AG04450 (cell line): ENCODE results near the gene BRICD5. TPM values are rescaled to one million over a fixed set of nuclear protein-coding genes. Genes with fewer than 3 reads are reported as not detected.

Source experiments
- CTCF ChIA-PET: fragments of 300-600, 350-600 bp; formaldehyde crosslinking; extraction: SDS; loops from one replicate; lab custom pipeline; 2022; ENCODE audit warnings: antibody characterized with exemption, inconsistent platforms; lab: Charles Lee
- POLR2A ChIA-PET: fragments of 350-600 bp; formaldehyde crosslinking; extraction: SDS; loops from one replicate; lab custom pipeline; 2021; ENCODE audit warnings: antibody characterized with exemption, inconsistent platforms; lab: Yijun Ruan, JAX
- DNase-seq: peaks from one replicate; pipeline ENCODE4 v3.0.0-alpha.2; 2011; ENCODE audit warnings: low read depth, low spot score
- H3K27ac ChIP-seq: one replicate; pipeline ENCODE4 v1.5.1; 2012; ENCODE audit warnings: low read depth, low read length, control low read depth
- H3K27me3 ChIP-seq: one replicate; pipeline ENCODE4 v1.6.0; 2012; ENCODE audit warnings: low read length; ENCODE audit not compliant: control insufficient read depth, insufficient read depth
- H3K4me3 ChIP-seq: 2 replicates; pipeline ENCODE4 v1.5.1; 2011; ENCODE audit warnings: mild to moderate bottlenecking, low read depth, low read length, control low read depth
- H3K9me3 ChIP-seq: 2 replicates; pipeline ENCODE4 v1.5.1; 2012; ENCODE audit warnings: low read length; ENCODE audit not compliant: control insufficient read depth, insufficient read depth
- CTCF ChIP-seq: IDR thresholded peaks from 2 replicates; pipeline ENCODE4 v1.5.1; 2011; ENCODE audit warnings: low read depth, low read length, control low read depth, inconsistent platforms
- polyA plus RNA-seq: library from polyadenylated mRNA; depleted of rRNA; stranded (reverse); fragments of >200 nt; gene quantifications from 2 replicates; pipeline ENCODE4 v1.2.3, GENCODE V29; 2011

The BRICD5 gene
- polyA plus RNA-seq, 1 experiment: 0.37 TPM

- Histone ChIP-seq H3K4me3 (no peak overlapping the region), H3K27me3 (peaks cover 5% of the 10 kb centered on the region), H3K9me3 (no peaks in the 10 kb centered on the region; the same call in 1 of the 2 replicates), H3K27ac (no peak overlapping the region)
- ChIA-PET CTCF (no interaction called here), POLR2A (interaction anchor here (0.7 to 1.4 kb wide), 2 partner anchors 33 to 259 kb away, joined by 8 to 14 read pairs; partner anchors contain the start of gene TRAF7)
- no peak for TF ChIP-seq CTCF
- DNase-seq: no peak
Measured at GRCh38 chr16:2188395-2188794, 22.3 kb downstream of the BRICD5 start.

- no peak for DNase-seq
- peaks cover 2% of the 10 kb centered on the region for H3K27me3 ChIP-seq
- ChIA-PET POLR2A (interaction anchor here (0.6 to 1.4 kb wide), 2 partner anchors 20 to 32 kb away, joined by 3 to 14 read pairs; partner anchors contain the start of gene TRAF7), CTCF (no interaction called here)
- no peak overlapping the region for H3K4me3 ChIP-seq
- no peaks in the 10 kb centered on the region; the same call in 1 of the 2 replicates for H3K9me3 ChIP-seq
- H3K27ac ChIP-seq: no peak overlapping the region
- TF ChIP-seq CTCF: no peak
Measured at GRCh38 chr16:2187212-2187611, 23.5 kb downstream of the BRICD5 start.

- no peak for TF ChIP-seq CTCF
Measured at GRCh38 chr16:2186505-2186904, 24.2 kb downstream of the BRICD5 start.

GRCh38 chr16:2186064-2186463, 24.6 kb downstream of the BRICD5 start:
- DNase-seq: no peak
- Histone ChIP-seq H3K4me3 (no peak overlapping the region), H3K9me3 (no peaks in the 10 kb centered on the region; the same call in 1 of the 2 replicates), H3K27ac (no peak overlapping the region), H3K27me3 (peaks cover 2% of the 10 kb centered on the region)
- POLR2A ChIA-PET: interaction anchor here (1.3 kb wide), 1 partner anchor 31 kb away, joined by 4 read pairs; the partner anchor contains the start of gene TRAF7
- CTCF ChIA-PET: no interaction called here
- TF ChIP-seq CTCF: no peak

More at GRCh38 chr16:2186505-2186904, 24.2 kb downstream of the BRICD5 start:
- Histone ChIP-seq H3K9me3 (no peaks in the 10 kb centered on the region; the same call in 1 of the 2 replicates), H3K4me3 (no peak overlapping the region), H3K27ac (no peak overlapping the region), H3K27me3 (peaks cover 2% of the 10 kb centered on the region)
- DNase-seq: no peak
- CTCF ChIA-PET: no interaction called here
- POLR2A ChIA-PET: no interaction called here

- H3K27ac ChIP-seq: no peak overlapping the region
- no peak overlapping the region for H3K4me3 ChIP-seq
- no peak for TF ChIP-seq CTCF
- POLR2A ChIA-PET: interaction anchor here (1.3 kb wide), 1 partner anchor 29 kb away, joined by 4 read pairs; the partner anchor contains the start of gene TRAF7
- no peak for DNase-seq
- no peaks in the 10 kb centered on the region; the same call in 1 of the 2 replicates for H3K9me3 ChIP-seq
- CTCF ChIA-PET: no interaction called here
- H3K27me3 ChIP-seq: peaks cover 2% of the 10 kb centered on the region
Measured at GRCh38 chr16:2184962-2185361, 25.7 kb downstream of the BRICD5 start.
